Measurements from ENCODE around the gene PUSL1. TPM values are rescaled to one million over a fixed set of nuclear protein-coding genes. Genes with fewer than 3 reads are reported as not detected.

PUSL1 gene
- total and polyA plus RNA-seq, 2 donors (not counting 3 experiments of a cell fraction or from before 2014, with no cell fraction given), result 18.8 to 27.3 TPM

DNA sequence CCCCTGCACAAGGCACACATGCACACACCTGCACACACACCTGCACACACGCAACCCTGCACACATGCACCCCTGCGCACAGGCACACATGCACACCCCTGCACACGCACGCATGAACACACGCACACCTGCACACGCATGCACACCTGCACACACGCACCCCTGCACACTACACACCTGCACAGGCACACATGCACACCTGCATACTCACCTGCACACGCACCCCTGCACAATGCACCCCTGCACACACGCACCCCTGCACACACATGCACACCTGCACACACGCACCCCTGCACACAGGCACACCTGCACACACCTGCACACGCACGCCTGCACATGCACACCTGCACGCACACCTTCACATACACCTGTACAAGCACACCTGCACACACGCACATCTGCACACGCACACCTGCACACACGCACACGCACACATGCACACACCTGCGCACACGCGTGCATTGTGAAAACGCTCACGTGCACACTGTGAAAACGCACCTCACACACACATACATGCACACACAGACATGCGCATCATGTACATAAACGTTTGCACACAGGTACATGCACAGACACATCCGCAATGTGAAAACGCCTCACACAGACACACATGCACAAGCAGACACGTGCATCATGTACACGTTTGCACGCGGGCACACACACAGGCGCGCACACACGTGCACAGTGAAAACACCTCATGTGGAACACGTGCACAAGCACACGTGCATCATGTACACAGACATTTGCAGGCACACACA lies 32.6 kb downstream of the PUSL1 start:
- TF ChIP-seq POLR2AphosphoS5 (IDR thresholded peaks at IDR 0.05; ENCODE audit: insufficient read depth, low read depth, low read length), result no peak
- no peak for TF ChIP-seq JUN (IDR thresholded peaks at IDR 0.05; ENCODE audit: borderline replicate concordance, insufficient read depth, insufficient read length, low read depth)
- TF ChIP-seq POLR2A (IDR thresholded peaks at IDR 0.05; ENCODE audit: low read depth, low read length), result no peak
- no peak for TF ChIP-seq EZH2 (IDR thresholded peaks at IDR 0.05; ENCODE audit: borderline replicate concordance, low read depth, low read length, severe bottlenecking)
- TF ChIP-seq MAX (IDR thresholded peaks at IDR 0.05; ENCODE audit: insufficient read depth, insufficient read length), result no peak
- TF ChIP-seq GATA2 (IDR thresholded peaks at IDR 0.05; ENCODE audit: insufficient read depth, insufficient read length, low read depth, low read length), result no peak
- TF ChIP-seq FOS (IDR thresholded peaks at IDR 0.05; ENCODE audit: borderline replicate concordance, insufficient read depth, low read length), result no peak
- TF ChIP-seq CTCF (IDR thresholded peaks at IDR 0.05; ENCODE audit: extremely low read depth in 1 of 2, insufficient read depth in 1 of 2, low read depth in 1 of 2, low read length in 2 of 2), result no peak
- TF ChIP-seq MYC (IDR thresholded peaks at IDR 0.05; ENCODE audit: low read depth, low read length), result no peak
- ChIA-PET POLR2A (no interaction called here), CTCF (no interaction called here)
- H3K9me1 ChIP-seq (replicated peaks; ENCODE audit: control insufficient read depth, extremely low read depth, insufficient read depth, low read length), result no peaks in the 10 kb centered on the region
- no peak overlapping the region for H3K9ac ChIP-seq (replicated peaks; ENCODE audit: extremely low read depth, insufficient read depth, low read length)
- no peak overlapping the region for H3K4me3 ChIP-seq (replicated peaks in 1 of 3; ENCODE audit: insufficient read depth in 1 of 3, low read depth in 1 of 3, low read length in 3 of 3)
- no peak overlapping the region for H2AFZ ChIP-seq (ENCODE audit: low read depth, low read length)
- intact Hi-C loops (cut with micrococcal nuclease), result no loop called here
- H3K36me3 ChIP-seq (ENCODE audit: control insufficient read depth in 2 of 2, extremely low read depth in 1 of 2, insufficient read depth in 2 of 2, low read length in 2 of 2), result peaks cover 0 to 17% of the 10 kb centered on the region in 2 experiments
- dilution Hi-C loops (cut with MboI; ENCODE audit: extremely low pct_ligation_motif_present, low sequenced_read_pairs), result no loop called here
- FAIRE-seq (no peak), DNase-seq (ENCODE audit: low read depth, low spot score) (no peak)
- no peaks in the 10 kb centered on the region for H3K27me3 ChIP-seq (ENCODE audit: control insufficient read depth in 2 of 2, insufficient read depth in 2 of 2, low read length in 2 of 2)
- no peak overlapping the region for H3K27ac ChIP-seq (ENCODE audit: insufficient read depth, low read depth, low read length)
- no peak overlapping the region for H3K4me2 ChIP-seq (ENCODE audit: insufficient read depth, low read length)
- no peaks in the 10 kb centered on the region for H4K20me1 ChIP-seq (replicated peaks; ENCODE audit: control insufficient read depth, extremely low read depth, insufficient read depth, low read length)
- no peaks in the 10 kb centered on the region for H3K4me1 ChIP-seq (ENCODE audit: control insufficient read depth, extremely low read depth, insufficient read depth, low read length)
- H3K79me2 ChIP-seq (ENCODE audit: control insufficient read depth, insufficient read depth, low read length), result peaks cover 10% of the 10 kb centered on the region
- no peaks in the 10 kb centered on the region for H3K9me3 ChIP-seq (replicated peaks; ENCODE audit: control insufficient read depth, insufficient read depth, low read length)
- no TSS peak for BruUV-seq (replicated peaks)
